Measurements from ENCODE around the gene DESI1. TPM values are rescaled to one million over a fixed set of nuclear protein-coding genes. Genes with fewer than 3 reads are reported as not detected.
"Not testable (repeated sequence)": the region's sequence is repeated elsewhere in the genome, so short reads cannot be mapped to it uniquely, and the experiment has no call there.

Gene DESI1
- total and polyA plus RNA-seq, 8 donors = 21.8 to 42.9 (median 27.1) TPM

DNA sequence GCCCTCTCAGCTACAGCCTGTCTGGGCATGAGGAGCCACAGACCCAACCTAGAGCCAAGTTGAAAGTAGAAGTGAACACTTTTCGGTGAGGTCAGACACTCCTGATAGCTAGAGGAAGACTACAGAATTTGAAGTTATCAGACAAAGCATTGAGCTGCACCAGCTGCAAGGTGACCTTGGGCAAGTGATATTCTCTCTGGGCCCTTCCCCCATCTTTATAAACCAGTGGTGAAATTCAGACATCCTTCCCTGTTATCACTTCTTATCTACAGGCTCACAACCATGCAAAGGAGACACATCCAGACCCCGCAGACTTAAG is 23.2 kb downstream of the DESI1 start:
- intact Hi-C loops (cut with DNase I) = no loop called here
- TF ChIP-seq, protein P1, sequence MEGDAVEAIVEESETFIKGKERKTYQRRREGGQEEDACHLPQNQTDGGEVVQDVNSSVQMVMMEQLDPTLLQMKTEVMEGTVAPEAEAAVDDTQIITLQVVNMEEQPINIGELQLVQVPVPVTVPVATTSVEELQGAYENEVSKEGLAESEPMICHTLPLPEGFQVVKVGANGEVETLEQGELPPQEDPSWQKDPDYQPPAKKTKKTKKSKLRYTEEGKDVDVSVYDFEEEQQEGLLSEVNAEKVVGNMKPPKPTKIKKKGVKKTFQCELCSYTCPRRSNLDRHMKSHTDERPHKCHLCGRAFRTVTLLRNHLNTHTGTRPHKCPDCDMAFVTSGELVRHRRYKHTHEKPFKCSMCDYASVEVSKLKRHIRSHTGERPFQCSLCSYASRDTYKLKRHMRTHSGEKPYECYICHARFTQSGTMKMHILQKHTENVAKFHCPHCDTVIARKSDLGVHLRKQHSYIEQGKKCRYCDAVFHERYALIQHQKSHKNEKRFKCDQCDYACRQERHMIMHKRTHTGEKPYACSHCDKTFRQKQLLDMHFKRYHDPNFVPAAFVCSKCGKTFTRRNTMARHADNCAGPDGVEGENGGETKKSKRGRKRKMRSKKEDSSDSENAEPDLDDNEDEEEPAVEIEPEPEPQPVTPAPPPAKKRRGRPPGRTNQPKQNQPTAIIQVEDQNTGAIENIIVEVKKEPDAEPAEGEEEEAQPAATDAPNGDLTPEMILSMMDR (IDR thresholded peaks at IDR 0.05) = no peak
- H3K4me3 ChIP-seq = no peak overlapping the region
- H3K27me3 ChIP-seq = no peaks in the 10 kb centered on the region
- H3K9me3 ChIP-seq = no peaks in the 10 kb centered on the region
- no peaks in the 10 kb centered on the region for H3K4me1 ChIP-seq
- no peak for DNase-seq
- peaks cover 0 to 29% of the 10 kb centered on the region in 2 donors for H3K36me3 ChIP-seq
- ATAC-seq = no peak
- H3K27ac ChIP-seq = no peak overlapping the region

DNA sequence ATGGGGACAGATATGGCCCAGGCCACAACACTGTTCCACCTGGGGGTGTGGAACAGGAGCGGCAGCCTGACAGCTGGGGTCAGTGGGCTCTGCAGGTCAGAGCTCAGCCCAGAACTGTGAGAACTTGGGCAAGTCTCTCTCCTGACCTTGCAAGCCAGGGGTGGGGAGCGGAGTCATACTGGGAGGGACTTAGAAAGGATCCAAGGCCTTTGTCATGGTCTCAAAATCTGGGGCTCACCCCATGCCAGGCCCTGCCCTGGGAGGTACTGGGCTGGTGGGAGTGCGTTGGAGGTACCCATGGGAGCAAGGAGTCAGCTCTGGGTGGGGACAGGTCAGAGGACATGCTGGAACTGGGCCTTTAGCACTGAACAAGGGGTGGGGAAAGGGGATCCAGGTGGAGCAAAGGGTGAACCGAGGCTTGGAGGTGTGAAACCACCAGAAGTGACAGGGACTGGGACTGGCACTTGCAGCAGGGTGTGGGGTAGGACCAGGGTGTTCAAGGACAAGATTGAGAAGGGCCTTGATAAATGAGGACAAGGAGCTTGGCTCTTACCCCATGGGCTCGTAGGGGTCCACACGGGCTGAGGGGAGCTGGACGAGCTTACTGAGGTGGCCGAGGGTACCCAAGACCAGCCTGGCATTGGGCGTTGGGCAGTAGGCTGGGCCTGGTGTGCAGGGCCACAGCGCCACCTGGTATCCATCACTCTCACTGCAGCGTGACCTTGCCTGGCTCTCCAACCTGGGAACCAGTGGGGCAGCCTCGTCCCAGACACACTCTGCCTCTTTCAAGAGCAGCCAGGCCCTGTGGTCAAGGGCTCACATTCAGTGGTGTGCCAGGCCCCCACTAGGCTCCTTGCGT is 23.8 kb downstream of the DESI1 start:
- intact Hi-C loops (cut with DNase I) = no loop called here
- ATAC-seq = peak; percentile 99
- Histone ChIP-seq H3K4me3 (no peak overlapping the region), H3K4me1 (no peaks in the 10 kb centered on the region), H3K27ac (no peak overlapping the region), H3K36me3 (peaks cover 0 to 23% of the 10 kb centered on the region in 2 donors), H3K27me3 (no peaks in the 10 kb centered on the region), H3K9me3 (no peaks in the 10 kb centered on the region)
- TF ChIP-seq, protein P1 (IDR thresholded peaks at IDR 0.05) = peak; percentile 66 to 70
- peak in 3 of 4 donors; percentile 61 to 83 (median 64) for DNase-seq

DNA sequence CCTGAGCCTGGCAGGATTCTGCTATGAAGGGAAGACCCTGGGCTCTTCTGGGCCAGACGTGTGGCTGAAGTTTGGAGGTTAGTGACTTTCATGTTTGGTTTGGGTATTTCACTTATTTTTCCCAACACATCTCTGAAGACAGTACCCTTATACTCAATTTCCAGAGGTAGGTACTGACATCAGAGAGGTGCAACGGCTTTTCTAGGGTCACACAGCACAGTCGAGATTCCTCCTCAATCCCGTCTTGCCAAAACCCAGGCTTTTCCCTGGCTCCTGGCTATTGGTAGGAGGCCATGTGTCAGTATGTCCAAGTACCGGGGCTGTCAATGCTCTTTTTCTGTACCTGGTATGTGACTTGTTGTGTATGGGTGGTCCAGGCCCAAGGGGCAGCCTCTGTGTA is 25.1 kb downstream of the DESI1 start:
- TF ChIP-seq, protein P1 (IDR thresholded peaks at IDR 0.05) = no peak
- Histone ChIP-seq H3K27ac (no peak overlapping the region), H3K4me3 (no peak overlapping the region), H3K4me1 (no peaks in the 10 kb centered on the region), H3K27me3 (no peaks in the 10 kb centered on the region), H3K9me3 (no peaks in the 10 kb centered on the region), H3K36me3 (peaks cover 0 to 10% of the 10 kb centered on the region in 2 donors)
- no peak for DNase-seq
- no peak for ATAC-seq
- intact Hi-C loops (cut with DNase I) = no loop called here

DNA sequence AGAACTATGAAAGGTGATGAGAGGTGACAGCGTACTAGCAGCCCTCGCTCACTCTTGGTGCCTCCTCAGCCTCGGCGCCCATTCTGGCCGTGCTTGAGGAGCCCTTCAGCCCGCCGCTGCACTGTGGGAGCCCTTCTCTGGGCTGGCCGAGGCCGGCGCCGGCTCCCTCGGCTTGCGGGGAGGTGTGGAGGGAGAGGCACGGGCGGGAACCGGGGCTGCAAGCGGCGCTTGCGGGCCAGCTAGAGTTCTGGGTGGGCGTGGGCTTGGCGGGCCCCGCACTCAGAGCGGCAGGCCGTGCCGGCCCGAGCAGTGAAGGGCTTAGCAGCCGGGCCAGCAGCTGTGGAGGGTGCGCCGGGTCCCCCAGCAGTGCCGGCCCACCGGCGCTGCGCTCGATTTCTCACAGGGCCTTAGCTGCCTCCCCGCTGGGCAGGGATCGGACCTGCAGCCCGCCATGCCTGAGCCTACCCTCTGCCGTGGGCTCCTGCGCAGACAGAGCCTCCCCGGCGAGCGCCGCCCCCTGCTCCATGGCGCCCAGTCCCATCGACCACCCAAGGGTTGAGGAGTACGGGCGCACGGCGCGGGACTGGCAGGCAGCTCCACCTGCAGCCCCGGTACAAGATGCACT is 27.4 kb downstream of the DESI1 start:
- H3K9me3 ChIP-seq; H3K36me3 ChIP-seq; H3K27ac ChIP-seq; H3K4me1 ChIP-seq; intact Hi-C loops (cut with DNase I); ATAC-seq; H3K4me3 ChIP-seq; H3K27me3 ChIP-seq: not testable (repeated sequence)
- DNase-seq = peak in 1 of 4 donors; percentile 75

DNA sequence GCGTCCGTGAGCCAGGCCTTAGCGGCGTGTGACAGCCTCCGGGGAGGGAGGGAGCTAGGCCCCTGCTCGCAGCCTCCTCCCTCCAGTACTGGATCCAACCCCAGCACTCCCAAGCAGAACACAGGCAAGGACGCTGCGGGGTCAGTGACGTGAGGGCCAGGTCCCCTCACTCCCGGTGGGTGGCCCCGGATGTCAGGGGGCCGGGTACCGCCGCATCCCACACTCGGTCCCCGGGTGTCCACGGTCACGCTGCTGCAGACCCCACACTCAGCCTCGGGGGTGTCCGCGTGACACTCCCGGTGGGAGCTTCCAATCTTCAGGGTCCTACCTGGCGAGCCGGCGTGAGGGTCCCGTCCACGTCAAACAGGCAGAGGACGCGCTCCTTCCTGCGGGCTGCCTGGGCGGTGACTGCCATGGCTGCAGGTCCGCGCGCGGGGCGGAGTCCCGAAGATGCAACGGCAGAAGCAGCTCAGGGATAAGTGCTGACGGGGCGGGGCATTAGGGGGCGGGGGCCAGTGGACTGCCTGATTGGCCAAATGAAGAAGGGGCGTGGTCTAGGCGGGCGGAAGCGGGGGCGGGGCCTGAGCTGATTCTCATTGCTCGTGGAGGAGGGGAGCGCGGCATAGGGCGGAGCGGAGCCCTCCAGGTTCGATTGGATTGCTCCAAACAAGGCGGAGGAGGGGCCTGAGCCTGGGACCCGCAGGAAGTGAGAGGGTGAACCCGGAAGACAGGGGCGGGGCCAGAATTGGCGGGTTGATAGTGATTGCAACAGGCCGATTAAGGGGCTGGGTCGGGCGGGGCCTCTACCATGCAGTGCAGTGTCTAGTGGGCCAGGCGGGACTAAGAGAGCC is 31.2 kb downstream of the DESI1 start, which contains the start of gene PMM1:
Gene PMM1, minus strand, starts transcription at position 450 of the 851 bp plus-strand sequence. Its CDS starts 35 bp downstream, at position 415.
- DNase-seq = peak; percentile 99 to 100 (median 100)
- peaks cover 0 to 20% of the 10 kb centered on the region in 2 donors for H3K4me1 ChIP-seq
- H3K9me3 ChIP-seq = no peaks in the 10 kb centered on the region
- TF ChIP-seq, protein P1 (IDR thresholded peaks at IDR 0.05) = no peak
- peak within 1 kb of the TSS; percentile 74 to 77 for H3K27ac ChIP-seq
- intact Hi-C loops (cut with DNase I) = no loop called here
- H3K4me3 ChIP-seq = peak within 1 kb of the TSS; percentile 85 to 97
- H3K27me3 ChIP-seq = no peaks in the 10 kb centered on the region
- peaks cover 0 to 7% of the 10 kb centered on the region in 2 donors for H3K36me3 ChIP-seq
- ATAC-seq = peak; percentile 96
